ENCODE measurements around the gene LINC01488. TPM values are rescaled to one million over a fixed set of nuclear protein-coding genes. Genes with fewer than 3 reads are reported as not detected.

LINC01488 gene
- polyA plus RNA-seq, 6 donors from 2014 or later = not detected

DNA sequence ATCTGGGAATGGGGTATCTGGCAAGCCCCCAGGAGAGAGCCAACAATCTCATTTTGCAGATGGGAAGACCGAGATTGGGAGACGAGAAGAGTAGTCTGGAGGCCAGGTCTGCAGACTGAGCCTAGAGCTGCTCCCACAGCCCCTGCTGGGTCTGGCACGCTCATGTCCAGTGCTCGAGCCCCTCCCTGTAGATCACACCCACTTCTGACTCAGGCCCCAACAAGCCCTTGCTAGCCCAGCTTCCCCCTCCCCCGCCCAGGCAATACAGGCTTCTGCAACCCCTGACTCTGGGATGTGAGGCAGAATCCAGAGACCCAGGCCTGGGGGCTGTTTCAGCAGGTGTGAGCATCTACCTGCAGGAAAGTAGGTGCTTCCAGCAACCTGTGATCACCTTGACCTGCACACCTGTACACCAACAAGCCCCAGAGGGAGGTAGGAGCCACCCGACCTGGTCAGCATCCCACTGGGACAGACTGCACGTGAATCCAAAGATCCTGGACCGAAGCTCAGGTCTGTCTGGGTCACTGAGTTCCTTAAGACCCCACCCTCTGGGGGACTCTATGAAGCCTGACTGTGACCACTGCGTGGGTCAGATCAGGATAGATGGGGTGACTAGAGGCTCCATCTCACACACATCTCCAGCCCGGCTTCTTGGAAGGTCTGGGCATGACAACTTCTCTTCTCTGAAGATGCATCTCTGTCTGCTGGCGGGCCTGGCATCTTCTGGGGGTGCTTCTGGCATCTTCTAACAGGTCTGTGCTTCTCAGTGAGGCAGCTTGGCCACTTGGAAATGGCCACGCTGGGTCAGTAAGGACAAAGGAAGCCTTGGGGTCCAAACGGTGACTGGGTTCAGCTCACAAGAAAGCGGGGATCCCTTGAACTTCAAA lies 29.3 kb downstream of the LINC01488 start:
- Mint-ChIP-seq H3K9me3 (peaks cover under 1 to 11% (median 3%) of the 10 kb centered on the region in 7 donors), H3K27ac (no peak overlapping the region)

DNA sequence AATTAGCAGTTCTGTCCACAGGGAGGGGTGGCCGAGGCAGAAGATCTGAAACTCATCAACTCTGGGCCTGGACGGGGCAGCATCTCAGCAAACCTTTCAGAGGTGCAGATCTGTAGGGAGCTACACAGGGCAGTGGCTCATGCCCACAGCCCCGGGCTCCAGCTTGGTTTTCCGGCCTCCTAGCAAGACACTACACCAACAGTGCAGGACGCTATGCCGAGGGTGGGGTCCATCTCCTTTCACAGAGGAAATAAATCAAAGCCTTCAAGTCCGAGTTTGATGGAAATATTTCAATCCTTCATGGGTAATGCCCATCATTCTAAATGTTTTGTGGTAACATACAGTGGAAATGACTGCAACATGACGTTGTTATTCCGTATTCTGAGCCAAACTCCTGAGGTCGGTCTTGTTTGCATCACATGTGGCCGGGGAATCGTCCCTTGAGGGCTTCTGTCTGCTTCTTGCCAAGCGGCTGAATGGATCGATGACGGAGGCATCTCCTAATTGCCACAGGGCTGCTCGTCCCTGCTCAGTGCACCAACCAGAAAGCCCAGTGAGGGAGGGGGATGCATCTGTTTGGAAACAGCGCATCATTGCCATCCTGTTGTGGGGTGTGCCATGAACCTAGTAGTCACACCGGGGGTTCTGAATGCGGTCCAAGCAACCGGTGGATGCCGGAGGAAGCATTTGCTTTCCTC lies 30.0 kb downstream of the LINC01488 start:
- Mint-ChIP-seq H3K27me3 (peaks cover 0 to 38% (median 27%) of the 10 kb centered on the region in 3 donors), H3K9me3 (peaks cover 4 to 14% (median 9%) of the 10 kb centered on the region in 7 donors), H3K36me3 (peaks cover 0 to 9% of the 10 kb centered on the region in 2 donors), H3K27ac (no peak overlapping the region), H3K4me1 (peaks cover 10 to 23% (median 12%) of the 10 kb centered on the region in 3 donors), H3K4me3 (peak overlapping the region in 1 of 8 donors; percentile 60)
- ATAC-seq (ENCODE audit: low read depth in 2 of 2) = no peak
- DNase-seq = no peak

More for the DNA sequence above, 29.3 kb downstream of the LINC01488 start:
- DNase-seq (no peak), ATAC-seq (ENCODE audit: low read depth in 2 of 2) (no peak)
- peak overlapping the region in 1 of 8 donors; percentile 60 for H3K4me3 Mint-ChIP-seq
- peaks cover 0 to 43% (median 35%) of the 10 kb centered on the region in 3 donors for H3K27me3 Mint-ChIP-seq
- peaks cover 0 to 5% of the 10 kb centered on the region in 2 donors for H3K36me3 Mint-ChIP-seq
- peaks cover 7 to 16% (median 10%) of the 10 kb centered on the region in 3 donors for H3K4me1 Mint-ChIP-seq

GRCh38 chr11:69512136-69512535 lies 30.7 kb downstream of the LINC01488 start:
- DNase-seq (no peak), ATAC-seq (ENCODE audit: low read depth in 2 of 2) (no peak)
- peaks cover 0 to 15% of the 10 kb centered on the region in 2 donors for H3K36me3 Mint-ChIP-seq
- H3K9me3 Mint-ChIP-seq = peaks cover 8 to 18% (median 12%) of the 10 kb centered on the region in 7 donors
- H3K27me3 Mint-ChIP-seq = peaks cover 0 to 34% (median 24%) of the 10 kb centered on the region in 3 donors
- no peak overlapping the region for H3K4me3 Mint-ChIP-seq
- peaks cover 10 to 27% (median 17%) of the 10 kb centered on the region in 3 donors for H3K4me1 Mint-ChIP-seq
- no peak overlapping the region for H3K27ac Mint-ChIP-seq

GRCh38 chr11:69512790-69513189 lies 31.3 kb downstream of the LINC01488 start:
- no peak for ATAC-seq (ENCODE audit: low read depth in 2 of 2)
- Mint-ChIP-seq H3K27me3 (peaks cover 0 to 34% (median 19%) of the 10 kb centered on the region in 3 donors), H3K4me3 (no peak overlapping the region), H3K36me3 (peaks cover 0 to 18% of the 10 kb centered on the region in 2 donors), H3K27ac (peak overlapping the region in 1 of 6 donors; percentile 59), H3K4me1 (peaks cover 10 to 29% (median 18%) of the 10 kb centered on the region in 3 donors), H3K9me3 (peaks cover 10 to 21% (median 14%) of the 10 kb centered on the region in 7 donors)
- DNase-seq = no peak

- Mint-ChIP-seq H3K4me3 (no peak overlapping the region), H3K4me1 (peaks cover 10 to 29% (median 18%) of the 10 kb centered on the region in 3 donors)
- DNase-seq = no peak
Measured at GRCh38 chr11:69513196-69513595, 31.7 kb downstream of the LINC01488 start.

GRCh38 chr11:69513663-69514224 lies 32.3 kb downstream of the LINC01488 start:
- Mint-ChIP-seq H3K4me1 (peaks cover 10 to 29% (median 18%) of the 10 kb centered on the region in 3 donors), H3K4me3 (no peak overlapping the region), H3K36me3 (peaks cover 4 to 25% of the 10 kb centered on the region in 2 donors), H3K9me3 (peaks cover 10 to 30% (median 22%) of the 10 kb centered on the region in 7 donors), H3K27ac (peak overlapping the region in 2 of 6 donors; percentile 60 to 68), H3K27me3 (peaks cover 0 to 28% (median 14%) of the 10 kb centered on the region in 3 donors)
- ATAC-seq (ENCODE audit: low read depth in 2 of 2) (no peak), DNase-seq (no peak)

More at GRCh38 chr11:69513196-69513595, 31.7 kb downstream of the LINC01488 start:
- H3K27me3 Mint-ChIP-seq = peaks cover 0 to 33% (median 19%) of the 10 kb centered on the region in 3 donors
- H3K27ac Mint-ChIP-seq = peak overlapping the region in 1 of 6 donors; percentile 68
- peaks cover 10 to 24% (median 16%) of the 10 kb centered on the region in 7 donors for H3K9me3 Mint-ChIP-seq
- no peak for ATAC-seq (ENCODE audit: low read depth in 2 of 2)
- H3K36me3 Mint-ChIP-seq = peaks cover 0 to 20% of the 10 kb centered on the region in 2 donors

- DNase-seq (no peak), ATAC-seq (ENCODE audit: low read depth in 2 of 2) (no peak)
- Mint-ChIP-seq H3K36me3 (peaks cover 6 to 34% of the 10 kb centered on the region in 2 donors), H3K27ac (no peak overlapping the region), H3K4me1 (peaks cover 10 to 24% (median 18%) of the 10 kb centered on the region in 3 donors), H3K27me3 (peaks cover 0 to 26% (median 8%) of the 10 kb centered on the region in 3 donors), H3K9me3 (peaks cover 10 to 39% (median 23%) of the 10 kb centered on the region in 7 donors), H3K4me3 (no peak overlapping the region)
Measured at GRCh38 chr11:69514771-69515170, 33.3 kb downstream of the LINC01488 start.

DNA sequence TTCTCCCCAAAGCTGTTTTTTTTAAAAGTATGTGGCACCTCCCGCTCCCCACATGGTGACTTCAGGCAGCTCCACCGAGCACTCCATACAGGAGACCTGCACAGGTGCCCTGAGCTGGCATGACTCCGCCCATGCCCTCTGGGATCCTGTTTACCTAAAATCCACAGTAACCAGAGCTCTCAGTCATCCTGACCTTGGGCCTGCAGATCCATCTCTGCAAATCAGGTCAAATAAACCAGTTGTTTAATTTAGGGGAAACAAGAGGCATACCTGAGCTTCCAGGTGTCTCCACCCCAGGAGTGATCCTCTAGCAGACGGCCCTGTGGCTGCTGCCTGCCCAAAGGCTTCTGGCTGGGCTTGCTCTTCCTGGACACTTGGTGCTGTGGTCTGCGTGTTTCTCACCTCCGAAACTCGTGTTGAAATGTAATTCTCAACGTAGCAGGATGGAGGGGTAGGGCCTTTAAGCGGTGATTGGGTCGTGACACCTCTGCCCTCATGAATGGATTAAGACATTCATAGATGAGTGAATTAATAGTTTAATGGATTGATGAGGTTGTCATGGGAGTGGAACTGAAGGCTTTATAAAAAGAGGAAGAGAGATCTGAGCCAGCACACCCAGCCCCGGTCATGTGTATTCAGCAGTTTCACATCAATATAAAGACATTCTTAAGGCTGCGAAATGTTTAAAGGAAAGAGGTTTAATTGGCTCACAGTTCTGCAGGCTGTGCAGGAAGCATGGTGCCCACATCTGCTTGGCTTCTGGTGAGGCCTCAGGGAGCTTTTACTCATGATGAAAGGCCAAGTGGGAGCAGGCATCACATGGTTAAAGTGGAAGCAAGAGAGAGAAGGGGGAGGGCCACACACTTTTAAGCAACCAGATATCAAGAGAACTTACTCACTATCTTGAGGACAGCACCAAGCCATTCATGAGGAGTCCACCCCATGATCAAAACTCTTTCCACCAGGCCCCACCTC lies 34.1 kb downstream of the LINC01488 start:
- Mint-ChIP-seq H3K4me3 (peak overlapping the region in 2 of 8 donors; percentile 18 to 82), H3K27me3 (peaks cover 0 to 19% (median 8%) of the 10 kb centered on the region in 3 donors), H3K9me3 (peaks cover 10 to 39% (median 23%) of the 10 kb centered on the region in 7 donors), H3K36me3 (peaks cover 6 to 34% of the 10 kb centered on the region in 2 donors), H3K27ac (peak overlapping the region; percentile 35 to 94 (median 70)), H3K4me1 (peaks cover 10 to 24% (median 18%) of the 10 kb centered on the region in 3 donors)
- peak; percentile 80 to 95 for ATAC-seq (ENCODE audit: low read depth in 2 of 2)
- peak; percentile 25 for DNase-seq

DNA sequence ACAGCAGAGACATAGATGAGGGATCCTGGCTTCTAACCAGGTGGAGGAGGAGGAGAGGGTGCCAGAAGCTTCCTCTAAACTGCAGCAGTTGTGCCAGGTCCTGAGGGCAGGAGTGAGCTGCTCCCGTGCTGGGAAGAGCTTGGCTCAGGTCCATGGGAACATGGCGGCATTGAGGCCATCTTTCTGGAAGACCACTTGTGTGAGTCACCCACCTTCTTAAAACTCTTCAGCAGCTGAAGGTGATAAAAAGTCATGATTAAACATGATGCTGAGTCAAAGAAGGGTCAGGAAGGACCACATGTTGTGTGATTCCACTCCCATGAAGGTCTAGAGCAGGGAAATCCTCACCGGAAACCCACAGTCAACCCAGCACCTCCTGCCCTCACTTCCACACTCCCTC lies 35.1 kb downstream of the LINC01488 start:
- Mint-ChIP-seq H3K4me1 (peaks cover 10 to 24% (median 18%) of the 10 kb centered on the region in 3 donors), H3K36me3 (peaks cover 6 to 34% of the 10 kb centered on the region in 2 donors), H3K9me3 (peaks cover 10 to 39% (median 23%) of the 10 kb centered on the region in 7 donors), H3K4me3 (no peak overlapping the region), H3K27ac (peak overlapping the region in 1 of 6 donors; percentile 60), H3K27me3 (peaks cover 0 to 13% (median 8%) of the 10 kb centered on the region in 3 donors)
- no peak for ATAC-seq (ENCODE audit: low read depth in 2 of 2)
- DNase-seq = no peak

DNA sequence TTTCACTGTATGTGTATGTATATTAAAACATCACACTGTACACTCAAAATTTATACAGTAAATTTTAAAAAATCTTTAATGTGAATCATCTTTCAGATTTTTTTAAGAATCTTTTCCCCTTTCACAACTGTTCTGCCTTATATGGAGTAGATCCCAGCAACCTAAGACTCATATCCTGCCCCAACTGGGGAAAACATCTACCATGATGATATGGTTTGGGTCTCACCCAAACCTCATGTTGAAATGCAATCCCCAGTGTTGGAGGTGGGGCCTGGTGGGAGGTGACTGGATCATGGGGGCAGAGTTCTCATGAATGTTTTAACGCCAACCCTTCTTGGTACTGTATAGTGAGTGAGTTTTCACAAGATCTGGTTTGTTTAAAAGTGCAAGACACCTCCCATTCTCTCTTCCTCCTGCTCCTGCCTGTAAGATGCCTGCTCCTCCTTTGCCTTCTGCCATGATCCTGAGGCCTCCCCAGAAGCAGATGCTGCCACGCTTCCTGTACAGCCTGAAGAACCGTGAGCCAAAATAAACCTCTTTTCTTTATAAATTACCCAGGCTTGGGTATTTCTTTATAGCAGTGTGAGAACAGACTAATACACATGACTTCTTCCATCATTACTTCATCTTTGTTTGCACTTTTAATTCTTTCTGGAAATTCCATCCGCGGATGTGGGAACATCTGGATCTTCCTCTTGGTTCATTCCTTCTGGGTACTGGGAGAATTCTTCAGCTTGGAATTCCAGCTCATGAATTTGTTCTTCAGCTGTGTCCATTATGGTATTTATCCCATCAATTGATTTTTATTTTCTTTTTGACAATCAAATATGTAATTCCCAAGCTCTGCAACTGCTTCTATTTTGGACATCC lies 36.9 kb downstream of the LINC01488 start:
- Mint-ChIP-seq H3K9me3 (peaks cover 10 to 39% (median 23%) of the 10 kb centered on the region in 7 donors), H3K27ac (no peak overlapping the region), H3K4me3 (no peak overlapping the region), H3K4me1 (peaks cover 10 to 24% (median 18%) of the 10 kb centered on the region in 3 donors), H3K36me3 (peaks cover 6 to 34% of the 10 kb centered on the region in 2 donors), H3K27me3 (peaks cover 0 to 13% (median 6%) of the 10 kb centered on the region in 3 donors)
- no peak for DNase-seq
- ATAC-seq (ENCODE audit: low read depth in 2 of 2) = no peak
